ENCODE measurements around the gene SYTL3.

DNA sequence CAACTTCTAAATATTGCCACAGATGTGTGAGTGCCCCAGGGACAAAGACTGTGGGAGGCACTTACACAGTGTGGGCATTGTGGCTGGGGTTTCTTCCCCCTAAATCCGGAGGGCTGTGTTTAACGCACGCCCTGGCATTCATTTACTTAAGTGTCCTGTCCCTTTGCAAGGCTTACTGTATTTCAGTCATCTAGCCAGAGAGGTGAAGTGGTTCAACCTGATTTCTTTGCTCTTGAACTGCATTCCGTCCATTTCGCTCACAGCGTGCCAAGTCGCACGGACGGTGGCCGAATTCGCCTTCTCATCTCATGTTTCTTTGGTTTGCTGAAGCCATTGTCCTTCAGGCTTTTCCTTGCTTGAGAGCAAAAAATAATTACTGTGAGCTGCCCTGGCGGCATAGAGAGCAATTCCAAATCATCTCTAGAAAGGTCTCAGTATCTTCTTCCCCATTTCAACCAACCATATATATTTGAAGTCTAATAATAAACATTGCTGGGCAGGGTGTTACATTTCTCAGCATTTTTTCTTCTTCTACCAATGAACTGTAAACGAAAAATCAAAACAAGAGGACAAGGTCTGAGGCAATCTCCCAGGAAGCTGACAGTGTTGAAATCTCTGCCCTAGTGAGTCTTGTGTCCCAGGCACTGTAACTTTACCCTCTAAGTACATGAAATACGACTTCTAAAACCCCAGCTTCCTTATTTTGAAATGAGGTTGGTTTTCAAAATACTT, 16.9 kb downstream of the SYTL3 start:
- TF ChIP-seq, protein P1, sequence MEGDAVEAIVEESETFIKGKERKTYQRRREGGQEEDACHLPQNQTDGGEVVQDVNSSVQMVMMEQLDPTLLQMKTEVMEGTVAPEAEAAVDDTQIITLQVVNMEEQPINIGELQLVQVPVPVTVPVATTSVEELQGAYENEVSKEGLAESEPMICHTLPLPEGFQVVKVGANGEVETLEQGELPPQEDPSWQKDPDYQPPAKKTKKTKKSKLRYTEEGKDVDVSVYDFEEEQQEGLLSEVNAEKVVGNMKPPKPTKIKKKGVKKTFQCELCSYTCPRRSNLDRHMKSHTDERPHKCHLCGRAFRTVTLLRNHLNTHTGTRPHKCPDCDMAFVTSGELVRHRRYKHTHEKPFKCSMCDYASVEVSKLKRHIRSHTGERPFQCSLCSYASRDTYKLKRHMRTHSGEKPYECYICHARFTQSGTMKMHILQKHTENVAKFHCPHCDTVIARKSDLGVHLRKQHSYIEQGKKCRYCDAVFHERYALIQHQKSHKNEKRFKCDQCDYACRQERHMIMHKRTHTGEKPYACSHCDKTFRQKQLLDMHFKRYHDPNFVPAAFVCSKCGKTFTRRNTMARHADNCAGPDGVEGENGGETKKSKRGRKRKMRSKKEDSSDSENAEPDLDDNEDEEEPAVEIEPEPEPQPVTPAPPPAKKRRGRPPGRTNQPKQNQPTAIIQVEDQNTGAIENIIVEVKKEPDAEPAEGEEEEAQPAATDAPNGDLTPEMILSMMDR (IDR thresholded peaks at IDR 0.05), result no peak
- TF ChIP-seq POLR2A (IDR thresholded peaks at IDR 0.05), result no peak
